ENCODE results near the gene ARPC3.
A peak's percentile ranks its signal among the peaks of the same experiment; 100 is the strongest.
"Not testable (repeated sequence)": the region's sequence is repeated elsewhere in the genome, so short reads cannot be mapped to it uniquely, and the experiment has no call there.

ARPC3 gene

DNA sequence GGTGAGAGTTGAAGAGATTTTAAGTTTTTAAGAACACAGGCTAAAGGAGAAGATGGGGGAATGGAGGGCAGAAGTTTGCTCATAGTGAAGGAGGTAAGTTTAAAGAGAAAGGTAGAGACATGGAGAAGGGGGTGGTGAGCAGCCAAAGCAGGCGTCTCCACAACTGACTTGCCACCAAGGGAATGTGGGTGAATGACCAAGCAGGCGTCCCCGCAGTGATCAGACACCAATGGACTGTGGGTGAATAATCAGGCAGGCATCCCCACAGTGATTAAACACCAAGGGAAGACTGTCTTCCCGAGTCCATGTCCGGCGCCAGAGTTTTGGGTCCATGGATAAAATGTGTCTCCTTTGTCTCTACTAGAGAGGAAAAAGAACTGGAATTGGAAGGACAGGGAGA, 40.1 kb downstream of the ARPC3 start:
- peak; percentile 47 for DNase-seq

DNA sequence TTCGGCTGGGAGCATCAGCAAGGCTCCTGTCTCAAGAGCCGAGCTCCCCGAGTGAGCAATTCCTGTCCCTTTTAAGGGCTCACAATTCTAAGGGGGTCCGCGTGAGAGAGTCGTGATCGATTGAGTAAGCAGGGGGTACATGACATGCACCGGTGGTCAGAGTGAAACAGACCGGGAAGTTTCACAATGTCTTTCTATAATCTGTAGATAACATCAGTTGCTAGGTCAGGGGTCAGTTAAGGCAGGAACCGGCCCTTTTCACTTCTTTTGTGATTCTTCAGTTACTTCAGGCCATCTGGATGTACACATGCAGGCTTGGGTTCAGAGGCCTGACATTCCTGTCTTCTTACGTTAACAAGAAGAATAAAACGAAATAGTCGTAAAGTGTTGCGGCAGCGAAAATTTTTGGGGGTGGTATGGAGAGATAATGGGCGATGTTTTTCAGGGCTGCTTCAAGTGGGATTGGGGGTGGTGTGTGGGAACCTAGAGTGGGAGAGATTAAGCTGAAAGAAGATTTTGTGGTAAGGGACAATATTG, 44.9 kb downstream of the ARPC3 start:
- not testable (repeated sequence) for DNase-seq

DNA sequence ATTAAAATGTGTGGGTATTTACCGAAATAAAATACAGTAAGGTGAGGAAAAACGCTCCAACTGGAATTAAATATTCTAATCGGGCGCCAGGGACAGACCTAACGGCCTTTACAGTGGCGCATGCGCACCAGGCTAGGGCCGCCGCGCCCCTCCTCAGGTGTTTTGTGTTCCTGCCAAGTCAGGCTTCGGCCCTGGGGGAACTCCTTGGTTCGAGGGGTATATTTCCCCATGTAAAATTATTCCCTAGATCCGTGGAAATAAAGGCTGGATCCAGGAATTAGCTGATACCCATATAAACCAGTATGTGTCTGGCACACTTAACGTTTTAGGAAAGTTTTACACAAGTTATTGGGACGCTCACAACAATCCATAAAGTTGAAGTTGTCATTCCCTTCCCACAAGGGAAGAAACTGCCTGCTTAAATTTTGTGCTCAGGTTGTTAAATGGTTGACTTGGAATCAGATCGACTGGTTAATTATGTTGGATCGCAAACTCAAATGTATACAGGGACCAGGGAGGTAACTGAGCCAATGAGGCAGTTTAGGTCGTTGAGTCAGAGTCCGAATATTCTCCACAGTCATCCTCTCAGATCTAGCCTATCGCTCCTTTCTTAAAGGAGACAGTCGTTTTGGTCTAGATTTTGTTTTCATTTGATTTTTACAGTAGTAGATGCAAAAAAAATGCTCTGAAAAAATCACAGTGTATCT, 46.0 kb downstream of the ARPC3 start:
- peak; percentile 67 for DNase-seq

DNA sequence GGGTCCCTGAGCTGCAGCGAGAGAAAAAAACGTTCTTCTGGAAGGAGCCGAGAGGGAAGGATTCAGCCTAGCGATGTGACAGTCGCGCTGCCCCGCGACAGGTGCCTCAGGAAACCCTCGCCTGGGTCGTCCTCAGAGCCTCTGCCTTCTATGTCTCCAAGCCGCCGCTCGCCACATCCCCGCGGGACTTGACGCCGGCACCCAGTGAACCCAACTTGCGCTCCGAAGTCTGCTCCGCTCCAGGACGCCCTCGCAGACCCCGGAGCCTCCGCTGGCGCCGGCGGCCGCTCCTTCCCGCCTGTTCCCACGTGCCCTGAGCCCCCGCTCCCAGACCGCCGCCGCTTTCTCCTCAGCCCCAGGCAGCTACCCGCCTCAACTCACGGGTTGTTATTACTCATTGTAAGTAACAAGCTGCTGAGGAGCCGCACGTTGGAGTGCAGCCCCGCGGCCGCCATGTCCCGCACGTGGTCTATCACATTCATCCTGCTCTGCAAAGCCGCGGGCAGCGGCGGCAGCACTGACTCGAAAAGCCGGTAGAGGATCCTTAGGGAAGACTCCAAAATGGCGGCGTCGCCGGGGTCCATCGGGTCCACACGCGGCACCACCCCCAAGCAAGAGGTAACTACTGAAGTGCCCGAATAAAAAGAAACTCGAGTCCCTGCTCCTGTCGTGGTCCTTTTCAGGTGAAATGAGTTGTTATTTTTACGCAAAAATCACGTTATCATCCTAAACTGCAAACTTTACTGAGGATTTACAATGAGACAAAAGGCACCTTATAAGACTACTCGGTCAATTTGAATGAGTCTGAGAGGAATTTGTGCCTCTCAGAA, 46.8 kb downstream of the ARPC3 start, which contains the start of gene ANAPC7:
Gene ANAPC7, minus strand, starts transcription at position 563 of the 830 bp plus-strand sequence. Its CDS starts 81 bp downstream, at position 482.
- peak; percentile 90 for DNase-seq
